Neutrophil (primary cell): ENCODE results near the gene CYB5D1.

Source experiments
- H3K27ac ChIP-seq: fragments of 200-600 bp; sonication (generic); 2 replicates; pipeline ENCODE4 v1.5.1; 2016; ENCODE audit warnings: mild to moderate bottlenecking, moderate library complexity
- H3K27me3 ChIP-seq: fragments of 200-600 bp; sonication (generic); 2 replicates; pipeline ENCODE4 v1.6.0; 2016; ENCODE audit warnings: mild to moderate bottlenecking
- H3K36me3 ChIP-seq: fragments of 200-600 bp; sonication (generic); 2 replicates; pipeline ENCODE4 v1.5.1; 2017
- H3K4me1 ChIP-seq, 2 experiments: fragments of 200-600 bp in 1 of 2; sonication (generic) in 1 of 2; 1 replicate in 1 of 2; 2 replicates in 1 of 2; pipeline versions ENCODE4 v1.5.1 to v1.6.1; 2013 to 2016; ENCODE audit warnings: low read depth in 1 of 2, low read length in 1 of 2, mild to moderate bottlenecking in 1 of 2, moderate library complexity in 1 of 2; ENCODE audit not compliant: control insufficient read depth in 1 of 2, insufficient read depth in 1 of 2
- H3K4me3 ChIP-seq, 2 experiments: fragments of 200-600 bp in 1 of 2; sonication (generic) in 1 of 2; 1 replicate in 1 of 2; 2 replicates in 1 of 2; pipeline ENCODE4 v1.5.1; 2013 to 2016; ENCODE audit warnings: low read depth in 1 of 2, low read length in 1 of 2, mild to moderate bottlenecking in 1 of 2, moderate library complexity in 1 of 2
- H3K9me3 ChIP-seq: fragments of 200-600 bp; sonication (generic); 2 replicates; pipeline ENCODE4 v1.5.1; 2016
- CTCF ChIP-seq: fragments of 200-600 bp; sonication (generic); IDR thresholded peaks from 2 replicates; pipeline ENCODE4 v1.5.1; 2016; ENCODE audit warnings: antibody characterized with exemption

The CYB5D1 gene

DNA sequence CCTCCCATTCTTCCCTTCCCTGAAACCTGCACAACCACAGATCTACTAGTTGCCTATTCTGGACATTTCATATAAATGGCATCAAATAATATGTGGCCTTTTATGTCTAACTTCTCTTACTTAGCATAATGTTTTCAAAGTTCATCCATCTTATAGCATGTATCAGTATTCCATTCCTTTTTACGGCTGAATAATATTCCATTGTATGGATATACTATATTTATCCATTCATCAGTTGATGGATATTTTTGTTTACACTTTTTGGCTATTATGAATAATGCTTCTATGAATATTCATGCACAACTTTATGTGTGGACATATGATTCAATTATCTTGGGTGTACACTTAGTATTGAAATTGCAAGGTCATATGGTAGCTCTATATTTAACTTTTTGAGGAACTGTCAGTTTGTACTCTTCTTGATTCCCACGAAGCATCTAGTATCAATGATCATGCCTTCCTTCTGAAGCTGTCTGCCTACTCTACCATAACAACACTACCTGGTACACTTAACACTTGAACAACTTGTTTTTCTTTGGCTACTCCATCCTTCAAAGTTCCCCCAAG is 18.1 kb downstream of the CYB5D1 start:
- peak overlapping the region; percentile 30 for H3K27ac ChIP-seq
- H3K36me3 ChIP-seq: no peaks in the 10 kb centered on the region
- peaks cover 29 to 32% of the 10 kb centered on the region in 2 experiments for H3K4me1 ChIP-seq
- H3K4me3 ChIP-seq: no peak overlapping the region
- no peaks in the 10 kb centered on the region for H3K27me3 ChIP-seq
- no peaks in the 10 kb centered on the region for H3K9me3 ChIP-seq
- TF ChIP-seq CTCF: no peak

- no peak overlapping the region for H3K27ac ChIP-seq
- no peak overlapping the region for H3K4me3 ChIP-seq
- H3K27me3 ChIP-seq: no peaks in the 10 kb centered on the region
- no peaks in the 10 kb centered on the region for H3K9me3 ChIP-seq
- H3K4me1 ChIP-seq: peaks cover 28 to 32% of the 10 kb centered on the region in 2 experiments
- no peaks in the 10 kb centered on the region for H3K36me3 ChIP-seq
- no peak for TF ChIP-seq CTCF
These were observed 20.4 kb downstream of the CYB5D1 start for GRCh38 chr17:7878234-7878633.

- Histone ChIP-seq H3K27ac (peak overlapping the region; percentile 73), H3K4me3 (no peak overlapping the region), H3K36me3 (no peaks in the 10 kb centered on the region), H3K27me3 (no peaks in the 10 kb centered on the region), H3K4me1 (peaks cover 28 to 37% of the 10 kb centered on the region in 2 experiments), H3K9me3 (no peaks in the 10 kb centered on the region)
- TF ChIP-seq CTCF: no peak
These were observed 22.5 kb downstream of the CYB5D1 start for GRCh38 chr17:7880076-7880868.

GRCh38 chr17:7881276-7882054 is 23.7 kb downstream of the CYB5D1 start:
- Histone ChIP-seq H3K27me3 (no peaks in the 10 kb centered on the region), H3K4me1 (peaks cover 38 to 49% of the 10 kb centered on the region in 2 experiments), H3K36me3 (no peaks in the 10 kb centered on the region), H3K27ac (peak overlapping the region; percentile 73), H3K9me3 (no peaks in the 10 kb centered on the region), H3K4me3 (peak overlapping the region in 1 of 2 experiments; percentile 6)
- TF ChIP-seq CTCF: no peak

DNA sequence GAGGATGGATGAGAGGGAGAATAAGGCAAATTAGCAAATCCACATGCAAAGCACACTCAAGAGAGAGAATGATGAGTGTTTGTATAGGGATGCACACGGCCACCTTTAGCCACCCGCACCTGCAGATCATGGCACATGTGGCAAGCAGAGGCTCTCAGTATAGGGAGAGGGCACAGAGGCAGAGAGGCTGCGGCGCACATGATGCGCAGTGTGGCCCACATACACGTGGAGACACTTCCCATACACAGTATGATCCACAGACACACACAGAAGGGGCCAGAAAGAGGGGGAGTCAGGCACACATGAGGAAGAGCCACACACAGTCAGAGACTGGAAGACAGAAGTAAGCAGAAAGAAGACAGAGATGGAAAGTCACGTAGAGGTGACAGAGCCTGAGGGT is 24.3 kb downstream of the CYB5D1 start:
- Histone ChIP-seq H3K4me1 (peaks cover 44 to 55% of the 10 kb centered on the region in 2 experiments), H3K27me3 (no peaks in the 10 kb centered on the region), H3K9me3 (no peaks in the 10 kb centered on the region), H3K27ac (peak overlapping the region; percentile 73), H3K4me3 (no peak overlapping the region), H3K36me3 (no peaks in the 10 kb centered on the region)
- no peak for TF ChIP-seq CTCF
